ENCODE data around the gene FOXO6.

Gene FOXO6

GRCh38 chr1:41365772-41366454, 4.7 kb downstream of the FOXO6 start:
- DNase-seq (ENCODE audit: low read depth in 4 of 4, low spot score in 1 of 4), result no peak

GRCh38 chr1:41366455-41367287, 5.4 kb downstream of the FOXO6 start:
- no peak for DNase-seq (ENCODE audit: low read depth in 4 of 4, low spot score in 1 of 4)

GRCh38 chr1:41367288-41367642, 6.0 kb downstream of the FOXO6 start:
- DNase-seq (ENCODE audit: low read depth in 4 of 4, low spot score in 1 of 4), result no peak

- DNase-seq (ENCODE audit: low read depth in 4 of 4, low spot score in 1 of 4), result no peak
Observed at GRCh38 chr1:41368366-41368765, 7.1 kb downstream of the FOXO6 start.

- DNase-seq (ENCODE audit: low read depth in 4 of 4, low spot score in 1 of 4), result no peak
Observed at GRCh38 chr1:41368801-41369200, 7.6 kb downstream of the FOXO6 start.

- DNase-seq (ENCODE audit: low read depth in 4 of 4, low spot score in 1 of 4), result no peak
Observed at GRCh38 chr1:41369531-41369930, 8.3 kb downstream of the FOXO6 start.

GRCh38 chr1:41370225-41370624, 9.0 kb downstream of the FOXO6 start:
- no peak for DNase-seq (ENCODE audit: low read depth in 4 of 4, low spot score in 1 of 4)

- DNase-seq (ENCODE audit: low read depth in 4 of 4, low spot score in 1 of 4), result no peak
Observed at GRCh38 chr1:41370756-41371420, 9.7 kb downstream of the FOXO6 start.

- DNase-seq (ENCODE audit: low read depth in 4 of 4, low spot score in 1 of 4), result no peak
Observed at GRCh38 chr1:41371630-41372599, 10.7 kb downstream of the FOXO6 start.

GRCh38 chr1:41372600-41372993, 11.4 kb downstream of the FOXO6 start:
- DNase-seq (ENCODE audit: low read depth in 4 of 4, low spot score in 1 of 4), result no peak

GRCh38 chr1:41373373-41373772, 12.1 kb downstream of the FOXO6 start:
- DNase-seq (ENCODE audit: low read depth in 4 of 4, low spot score in 1 of 4), result no peak

- DNase-seq (ENCODE audit: low read depth in 4 of 4, low spot score in 1 of 4), result no peak
Observed at GRCh38 chr1:41374711-41375110, 13.5 kb downstream of the FOXO6 start.

- DNase-seq (ENCODE audit: low read depth in 4 of 4, low spot score in 1 of 4), result no peak
Observed at GRCh38 chr1:41377397-41377796, 16.2 kb downstream of the FOXO6 start.

- no peak for DNase-seq (ENCODE audit: low read depth in 4 of 4, low spot score in 1 of 4)
Observed at GRCh38 chr1:41378222-41378621, 17.0 kb downstream of the FOXO6 start.

- no peak for DNase-seq (ENCODE audit: low read depth in 4 of 4, low spot score in 1 of 4)
Observed at GRCh38 chr1:41378999-41379737, 17.9 kb downstream of the FOXO6 start.

- DNase-seq (ENCODE audit: low read depth in 4 of 4, low spot score in 1 of 4), result no peak
Observed at GRCh38 chr1:41379738-41380130, 18.5 kb downstream of the FOXO6 start.

- no peak for DNase-seq (ENCODE audit: low read depth in 4 of 4, low spot score in 1 of 4)
Observed at GRCh38 chr1:41380195-41380594, 19.0 kb downstream of the FOXO6 start.

- DNase-seq (ENCODE audit: low read depth in 4 of 4, low spot score in 1 of 4), result no peak
Observed at GRCh38 chr1:41380979-41381691, 19.9 kb downstream of the FOXO6 start.

GRCh38 chr1:41381692-41382479, 20.7 kb downstream of the FOXO6 start:
- no peak for DNase-seq (ENCODE audit: low read depth in 4 of 4, low spot score in 1 of 4)
